Endodermal cell (in vitro differentiated cells): ENCODE data around the gene RAB24. TPM values are rescaled to one million over a fixed set of nuclear protein-coding genes. Genes with fewer than 3 reads are reported as not detected.
"Not testable (repeated sequence)": the region's sequence is repeated elsewhere in the genome, so short reads cannot be mapped to it uniquely, and the experiment has no call there.

Source experiments
- DNase-seq: peaks from one replicate; pipeline ENCODE4 v3.0.0-alpha.2; 2017
- H3K27ac ChIP-seq: 2 replicates; pipeline ENCODE4 v1.5.1; 2013; ENCODE audit warnings: mild to moderate bottlenecking, low read depth, low read length, moderate library complexity
- H3K27me3 ChIP-seq: 2 replicates; pipeline ENCODE4 v1.6.1; 2013; ENCODE audit warnings: mild to moderate bottlenecking, low read length, moderate library complexity; ENCODE audit not compliant: insufficient read depth, control insufficient read depth, poor library complexity, severe bottlenecking
- H3K36me3 ChIP-seq: 2 replicates; pipeline ENCODE4 v1.7.0; 2013; ENCODE audit warnings: mild to moderate bottlenecking, low read length, moderate library complexity; ENCODE audit not compliant: control insufficient read depth, insufficient read depth
- H3K4me1 ChIP-seq: one replicate; pipeline ENCODE4 v1.7.0; 2013; ENCODE audit warnings: low read length; ENCODE audit not compliant: control insufficient read depth, insufficient read depth
- H3K4me3 ChIP-seq: 2 replicates; pipeline ENCODE4 v1.5.1; 2013; ENCODE audit warnings: mild to moderate bottlenecking, low read length, moderate library complexity
- H3K9ac ChIP-seq: 2 replicates; pipeline ENCODE4 v1.6.1; 2013; ENCODE audit warnings: mild to moderate bottlenecking, low read length, moderate library complexity; ENCODE audit not compliant: poor library complexity, severe bottlenecking; ENCODE audit errors: extremely low read depth
- H3K9me3 ChIP-seq: 2 replicates; pipeline ENCODE4 v1.6.1; 2013; ENCODE audit warnings: mild to moderate bottlenecking, low read length, moderate library complexity; ENCODE audit not compliant: control insufficient read depth
- H3K27ac Mint-ChIP-seq: 2 replicates; pipeline ENCODE4 v1.8.0; 2020; ENCODE audit warnings: mixed read lengths
- H3K27me3 Mint-ChIP-seq: 2 replicates; pipeline ENCODE4 v1.8.0; 2021; ENCODE audit warnings: mild to moderate bottlenecking, mixed read lengths; ENCODE audit not compliant: insufficient read depth
- H3K36me3 Mint-ChIP-seq: 2 replicates; pipeline ENCODE4 v1.8.0; 2020; ENCODE audit warnings: low read depth, mixed read lengths
- H3K4me1 Mint-ChIP-seq: 2 replicates; pipeline ENCODE4 v1.8.0; 2020; ENCODE audit warnings: mixed read lengths
- H3K4me3 Mint-ChIP-seq: 2 replicates; pipeline ENCODE4 v1.8.0; 2020; ENCODE audit warnings: mild to moderate bottlenecking, moderate library complexity, mixed read lengths
- H3K9me3 Mint-ChIP-seq: 2 replicates; pipeline ENCODE4 v1.8.0; 2020; ENCODE audit warnings: mild to moderate bottlenecking, mixed read lengths
- WGBS, 2 experiments: methylation state at CpG; one replicate each; pipeline versions ENCODE4 v1.1.5 to v1.1.7; 2013; ENCODE audit warnings: missing lambda C conversion rate in 2 of 2, mixed read lengths in 1 of 2; ENCODE audit not compliant: insufficient coverage in 1 of 2, insufficient read length in 1 of 2; 5-methylcytosine and 5-hydroxymethylcytosine counted together
- total RNA-seq, 2 donors: library from RNA; stranded (reverse); fragmentation: NEBNext Ultra II Directional in 1 of 2; extraction: Animal tissue kit (Norgen Biotek cat#: 25700) in 1 of 2; gene quantifications; 2 replicates in 1 of 2; 3 replicates in 1 of 2; pipeline ENCODE4 v1.2.1, GENCODE V29; 2021
- TF ChIP-seq, protein P1 (sequence below): fragments of 200-600 bp; sonication (generic); conservative IDR thresholded peaks from 2 replicates; pipeline ENCODE4 v1.5.0; 2021; ENCODE audit warnings: antibody characterized with exemption, mild to moderate bottlenecking

Gene RAB24
- total RNA-seq, 2 donors from 2014 or later, result 13.8 to 25.1 TPM

DNA sequence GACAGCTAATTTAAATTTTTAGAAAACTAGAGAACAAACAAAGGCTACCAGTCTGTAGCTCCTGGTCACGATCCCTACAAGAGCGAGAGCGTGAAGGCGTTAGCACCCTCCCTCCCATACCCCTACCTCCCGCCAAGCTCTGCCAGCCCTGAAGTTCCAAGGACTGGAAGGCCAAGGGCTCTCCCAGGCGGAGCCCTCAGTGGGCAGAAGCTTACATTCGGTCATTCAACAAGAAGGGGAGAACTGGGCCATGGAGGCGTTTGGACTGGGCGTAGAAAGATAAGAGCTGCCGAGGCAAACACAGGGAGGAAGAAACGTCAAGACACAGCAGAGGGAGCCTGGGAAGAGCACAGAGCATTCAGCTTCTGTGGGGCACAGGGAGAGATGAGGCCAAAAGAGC, 5.2 kb upstream of the RAB24 start:
- Mint-ChIP-seq H3K27ac (peak overlapping the region; percentile 72), H3K4me3 (no peak overlapping the region), H3K4me1 (peaks cover 21% of the 10 kb centered on the region), H3K27me3 (peaks cover 3% of the 10 kb centered on the region), H3K9me3 (no peaks in the 10 kb centered on the region), H3K36me3 (peaks cover 30% of the 10 kb centered on the region)
- TF ChIP-seq, protein P1, sequence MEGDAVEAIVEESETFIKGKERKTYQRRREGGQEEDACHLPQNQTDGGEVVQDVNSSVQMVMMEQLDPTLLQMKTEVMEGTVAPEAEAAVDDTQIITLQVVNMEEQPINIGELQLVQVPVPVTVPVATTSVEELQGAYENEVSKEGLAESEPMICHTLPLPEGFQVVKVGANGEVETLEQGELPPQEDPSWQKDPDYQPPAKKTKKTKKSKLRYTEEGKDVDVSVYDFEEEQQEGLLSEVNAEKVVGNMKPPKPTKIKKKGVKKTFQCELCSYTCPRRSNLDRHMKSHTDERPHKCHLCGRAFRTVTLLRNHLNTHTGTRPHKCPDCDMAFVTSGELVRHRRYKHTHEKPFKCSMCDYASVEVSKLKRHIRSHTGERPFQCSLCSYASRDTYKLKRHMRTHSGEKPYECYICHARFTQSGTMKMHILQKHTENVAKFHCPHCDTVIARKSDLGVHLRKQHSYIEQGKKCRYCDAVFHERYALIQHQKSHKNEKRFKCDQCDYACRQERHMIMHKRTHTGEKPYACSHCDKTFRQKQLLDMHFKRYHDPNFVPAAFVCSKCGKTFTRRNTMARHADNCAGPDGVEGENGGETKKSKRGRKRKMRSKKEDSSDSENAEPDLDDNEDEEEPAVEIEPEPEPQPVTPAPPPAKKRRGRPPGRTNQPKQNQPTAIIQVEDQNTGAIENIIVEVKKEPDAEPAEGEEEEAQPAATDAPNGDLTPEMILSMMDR, result no peak
- DNase-seq, result peak; percentile 43
- Histone ChIP-seq H3K9me3 (no peaks in the 10 kb centered on the region), H3K9ac (no peak overlapping the region), H3K4me1 (peaks cover 5% of the 10 kb centered on the region), H3K27ac (no peak overlapping the region), H3K27me3 (no peaks in the 10 kb centered on the region), H3K36me3 (peaks cover 30% of the 10 kb centered on the region), H3K4me3 (no peak overlapping the region)
- 92 to 96% methylated on average over 8 to 11 of the region's 11 CpGs for WGBS, 2 experiments

DNA sequence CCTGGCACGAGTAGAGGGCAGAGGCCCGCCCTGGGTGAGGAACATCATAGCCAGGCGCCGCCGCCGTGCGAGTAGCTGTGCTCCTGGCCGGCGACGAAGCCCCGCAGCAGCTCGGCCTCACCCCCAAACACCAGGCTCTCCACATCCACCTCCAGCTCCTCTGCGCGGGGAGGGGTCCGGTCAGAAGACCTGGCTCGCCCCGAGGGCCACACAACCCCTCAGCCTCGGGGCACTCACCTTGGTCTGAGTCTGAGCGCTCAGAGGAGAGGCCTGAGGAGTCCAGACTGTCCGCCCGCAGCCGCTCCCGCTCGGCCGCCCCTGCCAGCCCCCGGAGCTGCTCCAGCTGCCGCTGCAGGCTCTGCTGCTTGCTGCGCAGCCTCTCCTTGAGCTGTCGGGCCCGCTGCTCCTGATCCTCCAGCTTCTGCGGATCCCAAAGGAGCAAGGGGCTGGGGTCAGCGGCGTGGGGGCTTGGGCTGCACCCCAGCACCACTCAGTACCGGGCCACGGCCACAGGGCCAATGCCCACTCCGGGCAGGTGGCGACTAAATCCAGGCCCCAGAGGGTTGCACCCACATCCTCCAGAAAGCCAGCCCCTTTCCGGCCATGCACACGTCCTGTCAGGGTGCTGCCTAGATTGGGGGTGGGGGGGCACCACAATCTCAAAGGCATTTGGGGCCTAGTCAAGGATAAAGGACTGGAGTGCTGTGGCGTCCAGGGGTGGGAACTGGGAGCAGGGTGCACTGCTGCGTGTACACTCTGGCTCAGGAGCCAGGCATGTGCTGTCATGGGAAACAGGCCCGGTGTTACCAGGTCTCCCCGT, 4.2 kb upstream of the RAB24 start:
- 94 to 97% methylated on average over 24 to 43 of the region's 43 CpGs for WGBS, 2 experiments
- DNase-seq, result no peak
- Mint-ChIP-seq H3K9me3 (no peaks in the 10 kb centered on the region), H3K27me3 (peaks cover 3% of the 10 kb centered on the region), H3K4me1 (peaks cover 18% of the 10 kb centered on the region), H3K4me3 (no peak overlapping the region), H3K36me3 (peaks cover 30% of the 10 kb centered on the region), H3K27ac (no peak overlapping the region)
- Histone ChIP-seq H3K4me3 (no peak overlapping the region), H3K4me1 (peaks cover 5% of the 10 kb centered on the region), H3K36me3 (peaks cover 30% of the 10 kb centered on the region), H3K27me3 (no peaks in the 10 kb centered on the region), H3K9me3 (no peaks in the 10 kb centered on the region), H3K9ac (no peak overlapping the region), H3K27ac (no peak overlapping the region)
- TF ChIP-seq, protein P1, result no peak

DNA sequence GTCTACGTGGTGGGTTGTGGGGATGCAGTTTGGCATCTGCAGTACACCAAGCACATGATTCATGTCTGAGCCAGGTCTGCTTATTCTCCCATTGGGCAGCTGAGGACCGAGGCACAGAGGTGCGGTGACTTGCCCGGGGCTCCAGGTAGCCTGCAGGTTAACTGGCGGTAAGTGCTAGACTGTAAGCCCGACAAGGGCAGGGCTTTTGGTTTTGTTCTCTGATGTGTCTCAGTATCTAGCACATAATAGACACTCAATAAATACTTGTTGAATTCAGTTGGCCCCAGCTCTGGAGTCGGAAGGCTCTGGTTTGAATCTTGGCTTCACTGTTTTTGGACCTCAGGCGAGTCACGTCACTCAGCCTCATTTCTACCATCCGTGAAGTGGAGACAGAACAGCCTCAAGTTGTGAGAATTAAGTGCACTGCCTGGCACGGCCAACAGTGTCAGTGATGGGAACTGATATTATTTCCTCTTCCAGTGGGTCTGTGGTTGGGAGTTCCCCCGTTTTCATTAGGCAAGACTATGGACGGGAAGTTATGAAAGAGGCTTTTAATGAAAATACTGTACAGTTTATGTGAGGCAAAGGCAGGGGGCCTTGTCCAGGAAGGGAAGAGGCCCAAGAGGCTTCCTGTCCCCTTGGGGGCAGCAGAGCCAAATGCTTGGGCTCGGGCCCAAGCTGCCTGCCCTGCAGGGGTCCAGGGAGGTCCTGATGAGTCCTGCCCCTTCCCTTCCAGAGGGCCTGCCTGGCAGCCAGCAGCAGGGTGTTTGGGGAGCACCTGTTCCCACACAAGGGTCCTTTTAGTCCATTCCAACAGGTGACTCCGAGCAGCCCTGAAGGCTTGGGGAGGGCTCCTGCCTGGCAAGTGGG, 3.4 kb upstream of the RAB24 start:
- Mint-ChIP-seq H3K4me3 (no peak overlapping the region), H3K27me3 (peaks cover 3% of the 10 kb centered on the region), H3K4me1 (peaks cover 23% of the 10 kb centered on the region), H3K36me3 (peaks cover 30% of the 10 kb centered on the region), H3K27ac (no peak overlapping the region), H3K9me3 (no peaks in the 10 kb centered on the region)
- DNase-seq, result peak; percentile 74
- H3K4me1 ChIP-seq, result peaks cover 5% of the 10 kb centered on the region
- no peaks in the 10 kb centered on the region for H3K9me3 ChIP-seq
- H3K4me3 ChIP-seq, result no peak overlapping the region
- TF ChIP-seq, protein P1, result peak; percentile 44
- H3K36me3 ChIP-seq, result peaks cover 30% of the 10 kb centered on the region
- no peak overlapping the region for H3K9ac ChIP-seq
- no peak overlapping the region for H3K27ac ChIP-seq
- WGBS, 2 experiments, result 94 to 96% methylated on average over 9 to 15 of the region's 15 CpGs
- H3K27me3 ChIP-seq, result no peaks in the 10 kb centered on the region

DNA sequence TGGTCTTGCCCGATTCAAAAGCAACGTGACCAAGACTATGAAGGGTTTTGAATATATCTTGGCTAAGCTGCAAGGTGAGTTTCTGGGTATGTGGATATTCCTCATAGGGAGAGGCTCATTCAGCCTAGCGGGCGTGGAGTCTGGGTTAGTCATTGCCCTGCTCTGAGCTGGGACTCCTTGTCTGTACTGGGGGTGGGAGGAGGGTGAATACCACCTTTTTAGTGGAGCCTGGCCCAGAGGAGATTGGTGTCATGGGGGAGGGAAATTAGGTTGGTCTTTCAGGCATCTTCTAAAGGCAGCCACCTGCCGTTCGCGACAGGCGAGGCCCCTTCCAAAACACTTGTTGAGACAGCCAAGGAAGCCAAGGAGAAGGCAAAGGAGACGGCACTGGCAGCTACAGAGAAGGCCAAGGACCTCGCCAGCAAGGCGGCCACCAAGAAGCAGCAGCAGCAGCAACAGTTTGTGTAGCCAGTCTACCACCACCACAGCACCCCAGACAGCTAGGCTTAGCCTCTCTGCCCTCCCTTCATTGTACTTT, 2.7 kb upstream of the RAB24 start:
- not testable (repeated sequence) for H3K27me3 ChIP-seq, H3K9me3 ChIP-seq, H3K9ac ChIP-seq, H3K27ac ChIP-seq, H3K9me3 Mint-ChIP-seq, H3K27me3 Mint-ChIP-seq, H3K4me3 ChIP-seq
- WGBS, 2 experiments, result 93 to 100% methylated on average over 1 to 11 of the region's 11 CpGs
- H3K4me1 Mint-ChIP-seq, result peaks cover 24% of the 10 kb centered on the region
- H3K4me3 Mint-ChIP-seq, result peak overlapping the region; percentile 81
- H3K36me3 ChIP-seq, result peaks cover 38% of the 10 kb centered on the region
- peaks cover 10% of the 10 kb centered on the region for H3K4me1 ChIP-seq
- peak overlapping the region; percentile 35 for H3K27ac Mint-ChIP-seq
- H3K36me3 Mint-ChIP-seq, result peaks cover 30% of the 10 kb centered on the region
- peak; percentile 29 for DNase-seq
